ENCODE results near the gene ROS1. TPM values are rescaled to one million over a fixed set of nuclear protein-coding genes. Genes with fewer than 3 reads are reported as not detected.

Gene ROS1
- total and polyA plus RNA-seq, 10 donors = 0.12 TPM; not detected in 9

- WGBS, 5 donors = 74 to 92% (median 89%) methylated on average over 2 of the region's 2 CpGs
- TF ChIP-seq POLR2AphosphoS5 (IDR thresholded peaks at IDR 0.05) (no peak), CTCF (IDR thresholded peaks at IDR 0.05 in 8 of 11, conservative IDR thresholded peaks at IDR 0.05 in 3 of 11) (no peak), POLR2A (IDR thresholded peaks at IDR 0.05) (no peak)
These were observed 80.5 kb downstream of the ROS1 start for GRCh38 chr6:117345292-117345610.

GRCh38 chr6:117344444-117345291 lies 81.1 kb downstream of the ROS1 start:
- no peaks in the 10 kb centered on the region for H3K4me1 ChIP-seq
- no peaks in the 10 kb centered on the region for H3K9me3 ChIP-seq
- DNase-seq = no peak
- TF ChIP-seq POLR2AphosphoS5 (IDR thresholded peaks at IDR 0.05) (no peak), POLR2A (IDR thresholded peaks at IDR 0.05) (no peak), CTCF (IDR thresholded peaks at IDR 0.05 in 8 of 11, conservative IDR thresholded peaks at IDR 0.05 in 3 of 11) (no peak)
- no peaks in the 10 kb centered on the region for H3K36me3 ChIP-seq
- no peak overlapping the region for H3K27ac ChIP-seq
- 83 to 90% (median 84%) methylated on average over 12 of the region's 12 CpGs for WGBS, 5 donors
- no peak overlapping the region for H3K4me3 ChIP-seq
- H3K27me3 ChIP-seq (replicated peaks in 1 of 7) = peaks cover 0 to 18% (median 0%) of the 10 kb centered on the region in 7 donors
- intact Hi-C loops (cut with DNase I; ENCODE audit: low total_unique reads) = no loop called here

More at GRCh38 chr6:117345292-117345610, 80.5 kb downstream of the ROS1 start:
- Histone ChIP-seq H3K9me3 (no peaks in the 10 kb centered on the region), H3K36me3 (no peaks in the 10 kb centered on the region), H3K4me3 (no peak overlapping the region), H3K4me1 (no peaks in the 10 kb centered on the region), H3K27ac (no peak overlapping the region), H3K27me3 (replicated peaks in 1 of 7) (peaks cover 0 to 18% (median 0%) of the 10 kb centered on the region in 7 donors)
- intact Hi-C loops (cut with DNase I; ENCODE audit: low total_unique reads) = no loop called here
- no peak for DNase-seq

GRCh38 chr6:117338567-117338966 lies 87.2 kb downstream of the ROS1 start:
- Histone ChIP-seq H3K27me3 (replicated peaks in 1 of 7) (peaks cover 0 to 7% (median 0%) of the 10 kb centered on the region in 7 donors), H3K4me1 (no peaks in the 10 kb centered on the region), H3K9me3 (no peaks in the 10 kb centered on the region), H3K36me3 (no peaks in the 10 kb centered on the region), H3K4me3 (no peak overlapping the region), H3K27ac (no peak overlapping the region)
- TF ChIP-seq POLR2A (IDR thresholded peaks at IDR 0.05) (no peak), CTCF (IDR thresholded peaks at IDR 0.05 in 8 of 11, conservative IDR thresholded peaks at IDR 0.05 in 3 of 11) (no peak), POLR2AphosphoS5 (IDR thresholded peaks at IDR 0.05) (no peak)
- 30 to 70% (median 33%) methylated on average over 1 of the region's 1 CpG for WGBS, 5 donors
- DNase-seq = no peak
- intact Hi-C loops (cut with DNase I; ENCODE audit: low total_unique reads) = no loop called here

- Histone ChIP-seq H3K27me3 (replicated peaks in 1 of 7) (peaks cover 0 to 13% (median 0%) of the 10 kb centered on the region in 7 donors), H3K4me1 (no peaks in the 10 kb centered on the region), H3K4me3 (no peak overlapping the region), H3K27ac (no peak overlapping the region), H3K36me3 (no peaks in the 10 kb centered on the region), H3K9me3 (peaks cover 0 to 10% (median 0%) of the 10 kb centered on the region in 8 donors)
- peak; percentile 58 for DNase-seq
- intact Hi-C loops (cut with DNase I; ENCODE audit: low total_unique reads) = no loop called here
- TF ChIP-seq CTCF (IDR thresholded peaks at IDR 0.05 in 8 of 11, conservative IDR thresholded peaks at IDR 0.05 in 3 of 11) (no peak), POLR2AphosphoS5 (IDR thresholded peaks at IDR 0.05) (no peak), POLR2A (IDR thresholded peaks at IDR 0.05) (no peak)
- WGBS, 5 donors = 88 to 100% (median 92%) methylated on average over 3 to 7 of the region's 7 CpGs
These were observed 95.8 kb downstream of the ROS1 start for GRCh38 chr6:117329926-117330325.
